Nephron progenitor cell (in vitro differentiated cells): ENCODE measurements around the gene RAPGEF1.
"Not testable (repeated sequence)": the region's sequence is repeated elsewhere in the genome, so short reads cannot be mapped to it uniquely, and the experiment has no call there.

Source experiments
- DNase-seq: peaks from one replicate; pipeline ENCODE4 v3.0.0; 2021
- H3K27ac Mint-ChIP-seq: 2 replicates; pipeline ENCODE4 v1.8.0; 2021; ENCODE audit warnings: mild to moderate bottlenecking, moderate library complexity, mixed read lengths
- H3K27me3 Mint-ChIP-seq: 2 replicates; pipeline ENCODE4 v1.8.0; 2021; ENCODE audit warnings: mild to moderate bottlenecking, low read depth, mixed read lengths; ENCODE audit not compliant: poor library complexity
- H3K36me3 Mint-ChIP-seq: 2 replicates; pipeline ENCODE4 v1.8.0; 2021; ENCODE audit warnings: low read depth, mixed read lengths
- H3K4me1 Mint-ChIP-seq: 2 replicates; pipeline ENCODE4 v1.8.0; 2021; ENCODE audit warnings: mixed read lengths
- H3K4me3 Mint-ChIP-seq: 2 replicates; pipeline ENCODE4 v1.8.0; 2021; ENCODE audit warnings: mild to moderate bottlenecking, moderate library complexity, mixed read lengths
- H3K9me3 Mint-ChIP-seq: 2 replicates; pipeline ENCODE4 v1.8.0; 2021; ENCODE audit warnings: mild to moderate bottlenecking, moderate library complexity, mixed read lengths
- CTCF ChIP-seq: fragments of 200-600 bp; sonication (generic); IDR thresholded peaks from 2 replicates; pipeline ENCODE4 v1.5.0; 2021; ENCODE audit warnings: antibody characterized with exemption

The RAPGEF1 gene

DNA sequence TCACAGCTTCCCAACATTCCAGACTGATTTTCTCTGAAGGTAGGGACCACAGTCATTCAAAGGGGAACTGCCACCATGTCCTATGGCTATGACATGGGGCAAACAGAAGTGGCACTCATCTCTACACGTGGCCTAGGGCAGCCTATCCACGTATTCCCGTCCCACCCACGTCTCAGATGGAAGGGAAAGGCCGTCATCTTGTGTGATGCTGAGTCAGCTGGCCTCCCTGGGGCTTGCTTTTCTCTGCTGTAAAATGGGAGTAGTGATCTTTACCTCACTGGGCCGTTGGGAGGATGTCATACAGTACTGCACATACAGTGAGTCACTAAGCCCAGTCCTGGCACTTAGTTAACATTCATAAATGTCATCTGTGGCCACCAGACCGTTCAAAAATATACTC is 72.3 kb downstream of the RAPGEF1 start:
- no peak for TF ChIP-seq CTCF
- peaks cover 48% of the 10 kb centered on the region for H3K4me1 Mint-ChIP-seq
- DNase-seq = no peak
- peaks cover 34% of the 10 kb centered on the region for H3K36me3 Mint-ChIP-seq
- H3K4me3 Mint-ChIP-seq = no peak overlapping the region
- no peaks in the 10 kb centered on the region for H3K27me3 Mint-ChIP-seq
- H3K27ac Mint-ChIP-seq = no peak overlapping the region
- H3K9me3 Mint-ChIP-seq = peaks cover 23% of the 10 kb centered on the region

GRCh38 chr9:131666774-131667173 is 73.1 kb downstream of the RAPGEF1 start:
- Mint-ChIP-seq H3K4me3 (no peak overlapping the region), H3K36me3 (peaks cover 39% of the 10 kb centered on the region), H3K4me1 (peaks cover 42% of the 10 kb centered on the region), H3K27me3 (no peaks in the 10 kb centered on the region), H3K27ac (no peak overlapping the region), H3K9me3 (peaks cover 23% of the 10 kb centered on the region)
- DNase-seq = no peak
- TF ChIP-seq CTCF = no peak

DNA sequence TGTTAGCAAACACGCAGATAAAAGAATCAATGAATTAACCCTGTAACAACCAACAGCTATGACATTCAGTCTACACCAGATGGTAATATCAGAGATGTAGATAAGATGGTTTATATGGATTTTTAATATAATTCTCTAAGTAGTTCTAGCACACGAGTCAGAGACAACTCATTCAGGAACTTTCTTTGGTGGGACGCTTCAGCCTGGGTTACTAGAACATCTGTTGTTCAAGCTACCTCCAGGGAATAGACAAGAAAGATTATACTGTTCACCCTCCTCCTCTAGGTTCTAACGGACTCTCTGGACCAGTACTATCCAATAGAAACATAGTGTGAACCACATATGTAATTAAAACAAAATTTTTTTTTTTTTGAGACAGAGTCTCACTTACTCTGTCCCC is 73.8 kb downstream of the RAPGEF1 start:
- Mint-ChIP-seq H3K9me3 (peaks cover 23% of the 10 kb centered on the region), H3K27me3 (no peaks in the 10 kb centered on the region), H3K4me3 (no peak overlapping the region), H3K4me1 (peaks cover 36% of the 10 kb centered on the region), H3K36me3 (peaks cover 39% of the 10 kb centered on the region), H3K27ac (no peak overlapping the region)
- no peak for TF ChIP-seq CTCF
- DNase-seq = no peak

DNA sequence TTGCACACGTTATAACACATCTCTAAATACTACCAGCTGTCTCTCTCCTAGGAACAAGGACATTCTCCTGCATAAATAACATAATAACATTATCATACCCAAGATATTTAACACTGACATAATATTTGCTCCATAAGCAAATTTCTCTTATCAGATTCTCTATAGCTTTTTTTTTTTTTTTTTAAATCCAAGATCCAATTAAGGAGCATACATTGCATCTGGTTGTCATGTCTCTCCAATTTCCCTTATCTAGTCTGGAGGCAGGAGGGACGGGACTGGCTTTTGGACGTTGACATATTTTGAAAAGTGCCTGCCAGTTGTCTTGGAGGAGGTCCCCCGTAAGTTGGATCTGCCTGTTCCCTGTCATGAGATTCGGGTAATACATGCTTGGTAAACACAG is 76.6 kb downstream of the RAPGEF1 start:
- H3K4me3 Mint-ChIP-seq = no peak overlapping the region
- DNase-seq = no peak
- H3K27ac Mint-ChIP-seq = no peak overlapping the region
- TF ChIP-seq CTCF = no peak
- peaks cover 23% of the 10 kb centered on the region for H3K9me3 Mint-ChIP-seq
- peaks cover 19% of the 10 kb centered on the region for H3K4me1 Mint-ChIP-seq
- H3K36me3 Mint-ChIP-seq = peaks cover 39% of the 10 kb centered on the region
- no peaks in the 10 kb centered on the region for H3K27me3 Mint-ChIP-seq

DNA sequence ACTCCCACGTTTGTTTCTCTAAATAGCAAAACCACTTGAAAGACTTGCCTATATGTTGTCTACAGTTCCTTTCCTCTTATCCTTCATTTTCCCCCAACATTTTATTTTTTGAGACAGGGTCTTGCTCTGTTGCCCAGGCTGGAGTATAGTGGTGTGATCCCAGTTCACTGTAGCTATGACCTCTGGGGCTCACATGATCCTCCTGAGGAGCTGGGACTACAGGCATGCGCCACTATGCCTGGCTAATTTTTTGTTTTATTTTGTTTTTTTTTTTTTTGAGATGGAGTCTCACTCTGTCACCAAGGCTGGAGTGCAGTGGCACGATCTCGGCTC is 77.6 kb downstream of the RAPGEF1 start:
- peaks cover 23% of the 10 kb centered on the region for H3K4me1 Mint-ChIP-seq
- H3K36me3 Mint-ChIP-seq = peaks cover 39% of the 10 kb centered on the region
- H3K27me3 Mint-ChIP-seq, DNase-seq, H3K27ac Mint-ChIP-seq, H3K4me3 Mint-ChIP-seq: not testable (repeated sequence)
- H3K9me3 Mint-ChIP-seq = peaks cover 23% of the 10 kb centered on the region

DNA sequence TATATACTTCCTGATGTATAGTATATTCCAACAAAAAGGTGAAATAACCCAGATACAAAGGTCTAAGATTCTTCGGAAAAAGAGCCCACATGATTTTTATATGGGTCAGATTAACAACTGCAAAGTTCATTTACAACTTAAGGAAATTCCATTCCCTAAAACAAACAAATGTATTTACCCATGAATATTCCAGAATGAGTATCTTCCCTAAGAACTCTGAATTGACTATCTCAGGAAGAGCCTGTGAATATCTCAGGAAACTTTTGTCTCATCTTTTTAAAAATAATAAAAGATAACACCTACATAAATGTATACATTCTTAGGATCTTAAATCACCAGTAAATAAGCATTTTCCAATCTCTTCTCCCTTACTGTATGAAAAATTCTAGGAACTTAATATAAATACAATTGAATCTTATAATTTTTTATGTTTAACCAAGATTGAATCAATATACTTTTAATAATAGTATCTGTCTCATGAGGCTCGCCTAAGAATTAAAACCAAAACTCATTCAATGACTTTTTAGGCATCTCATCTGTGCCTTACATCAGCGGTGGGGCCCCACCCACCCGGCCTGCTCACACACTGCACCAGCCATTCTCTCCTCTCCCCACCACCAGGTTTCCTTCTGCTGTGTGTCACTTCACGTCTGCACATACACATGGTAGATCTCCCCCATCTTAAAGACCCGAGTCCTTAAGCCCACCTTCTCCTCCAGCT is 78.1 kb downstream of the RAPGEF1 start:
- Mint-ChIP-seq H3K9me3 (peaks cover 23% of the 10 kb centered on the region), H3K4me1 (peaks cover 28% of the 10 kb centered on the region), H3K27me3 (no peaks in the 10 kb centered on the region), H3K4me3 (no peak overlapping the region), H3K36me3 (peaks cover 39% of the 10 kb centered on the region), H3K27ac (no peak overlapping the region)
- TF ChIP-seq CTCF = no peak
- no peak for DNase-seq
